Activated CD4-positive, alpha-beta T cell treated with anti-CD3 and anti-CD28 coated beads for 36 hours (primary cell): ENCODE results near the gene MAPK10. TPM values are rescaled to one million over a fixed set of nuclear protein-coding genes. Genes with fewer than 3 reads are reported as not detected.

Experiments
- ATAC-seq: fragments of 200-7000 bp; cut with Tn5 transposase; one replicate; pipeline ENCODE4 v1.10.0; 2021; ENCODE audit warnings: mild to moderate bottlenecking, moderate library complexity
- CTCF ChIA-PET: fragments of 350-600 bp; sonication (Branson Sonifier 250); formaldehyde crosslinking; loops from one replicate; lab custom pipeline; 2021; ENCODE audit warnings: antibody characterized with exemption; lab: Charles Lee
- POLR2A ChIA-PET: fragments of 350-600 bp; sonication (Branson Sonifier 250); formaldehyde crosslinking; loops from one replicate; lab custom pipeline; 2021; ENCODE audit warnings: antibody characterized with exemption, inconsistent platforms; lab: Charles Lee
- DNase-seq: peaks from one replicate; pipeline ENCODE4 v3.0.0-alpha.2; 2020
- H3K27ac Mint-ChIP-seq: one replicate; pipeline ENCODE4 v1.8.0; 2021; ENCODE audit warnings: mixed read lengths
- H3K27me3 Mint-ChIP-seq: one replicate; pipeline ENCODE4 v1.8.0; 2021; ENCODE audit warnings: mixed read lengths
- H3K36me3 Mint-ChIP-seq: one replicate; pipeline ENCODE4 v1.8.0; 2021; ENCODE audit warnings: low read depth, mixed read lengths
- H3K4me1 Mint-ChIP-seq: one replicate; pipeline ENCODE4 v1.8.0; 2021; ENCODE audit warnings: mixed read lengths
- H3K4me3 Mint-ChIP-seq: one replicate; pipeline ENCODE4 v1.8.0; 2021; ENCODE audit warnings: mild to moderate bottlenecking, moderate library complexity, mixed read lengths
- H3K9me3 Mint-ChIP-seq: one replicate; pipeline ENCODE4 v1.8.0; 2021; ENCODE audit warnings: low read depth, mixed read lengths
- intact Hi-C, 2 experiments: fragments of 100-400 bp; cut with DNase I in 1 of 2; cut with micrococcal nuclease in 1 of 2; formaldehyde crosslinking; loops; one replicate each; pipeline versions ENCODE4 v1.14.2 to v1.15.1; 2022 to 2024; cut with DNase I, micrococcal nuclease
- total RNA-seq, 2 experiments: library from RNA; stranded (reverse); gene quantifications; one replicate each; pipeline ENCODE4 v1.2.3, GENCODE V29; 2021

MAPK10 gene
- total RNA-seq, 2 experiments from 2014 or later: 0.19 TPM; not detected in 1

- intact Hi-C loops: no loop called here
- ATAC-seq (no peak), DNase-seq (no peak)
- Mint-ChIP-seq H3K9me3 (no peaks in the 10 kb centered on the region), H3K27ac (no peak overlapping the region), H3K27me3 (peaks cover 2% of the 10 kb centered on the region), H3K36me3 (no peaks in the 10 kb centered on the region), H3K4me1 (no peaks in the 10 kb centered on the region), H3K4me3 (no peak overlapping the region)
- ChIA-PET CTCF (no interaction called here), POLR2A (no interaction called here)
Measured at GRCh38 chr4:85964298-85964697, 395.6 kb downstream of the MAPK10 start.

- no peak overlapping the region for H3K4me3 Mint-ChIP-seq
- H3K9me3 Mint-ChIP-seq: no peaks in the 10 kb centered on the region
- H3K27me3 Mint-ChIP-seq: peaks cover 2% of the 10 kb centered on the region
- no peaks in the 10 kb centered on the region for H3K4me1 Mint-ChIP-seq
- no peak for ATAC-seq
- H3K27ac Mint-ChIP-seq: no peak overlapping the region
- no peak for DNase-seq
- POLR2A ChIA-PET: no interaction called here
- intact Hi-C loops: no loop called here
- CTCF ChIA-PET: no interaction called here
- no peaks in the 10 kb centered on the region for H3K36me3 Mint-ChIP-seq
Measured at GRCh38 chr4:85963231-85963630, 396.6 kb downstream of the MAPK10 start.

DNA sequence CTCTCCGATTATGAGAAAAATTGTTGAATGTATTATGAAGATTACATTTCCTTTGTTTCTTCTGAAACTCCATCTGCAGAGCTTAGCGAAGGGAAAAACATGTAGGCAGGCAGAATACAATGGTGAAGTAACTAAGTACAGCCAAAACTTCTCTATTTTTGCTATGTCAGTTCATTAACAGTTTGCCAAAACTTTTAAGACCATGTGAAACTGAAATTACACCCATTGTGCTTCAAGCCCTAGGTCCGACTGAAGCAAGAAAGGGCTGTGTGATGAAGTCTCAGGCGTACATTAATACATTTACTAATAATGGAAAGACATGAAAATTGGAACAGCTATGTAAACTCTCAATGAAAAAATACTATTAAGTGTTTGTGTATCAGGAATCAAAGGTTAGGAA, 398.0 kb downstream of the MAPK10 start:
- ChIA-PET CTCF (no interaction called here), POLR2A (no interaction called here)
- no peak overlapping the region for H3K27ac Mint-ChIP-seq
- peaks cover 2% of the 10 kb centered on the region for H3K27me3 Mint-ChIP-seq
- no peaks in the 10 kb centered on the region for H3K36me3 Mint-ChIP-seq
- no peak overlapping the region for H3K4me3 Mint-ChIP-seq
- ATAC-seq (no peak), DNase-seq (no peak)
- H3K9me3 Mint-ChIP-seq: no peaks in the 10 kb centered on the region
- no peaks in the 10 kb centered on the region for H3K4me1 Mint-ChIP-seq
- intact Hi-C loops: no loop called here

GRCh38 chr4:85956293-85956945, 403.4 kb downstream of the MAPK10 start:
- intact Hi-C loops: no loop called here
- ATAC-seq (no peak), DNase-seq (no peak)
- Mint-ChIP-seq H3K4me1 (no peaks in the 10 kb centered on the region), H3K27ac (no peak overlapping the region), H3K27me3 (no peaks in the 10 kb centered on the region), H3K4me3 (no peak overlapping the region), H3K9me3 (no peaks in the 10 kb centered on the region), H3K36me3 (no peaks in the 10 kb centered on the region)
- POLR2A ChIA-PET: no interaction called here
- CTCF ChIA-PET: interaction anchor here (0.7 kb wide), 1 partner anchor 9 kb away, joined by 3 read pairs; no protein-coding TSS in a partner anchor

- ChIA-PET CTCF (interaction anchor here (0.7 kb wide), 1 partner anchor 10 kb away, joined by 3 read pairs; no protein-coding TSS in a partner anchor), POLR2A (no interaction called here)
- ATAC-seq (no peak), DNase-seq (no peak)
- Mint-ChIP-seq H3K4me1 (no peaks in the 10 kb centered on the region), H3K27me3 (no peaks in the 10 kb centered on the region), H3K36me3 (no peaks in the 10 kb centered on the region), H3K9me3 (no peaks in the 10 kb centered on the region), H3K4me3 (no peak overlapping the region), H3K27ac (no peak overlapping the region)
- intact Hi-C loops: no loop called here
Measured at GRCh38 chr4:85955620-85956292, 404.1 kb downstream of the MAPK10 start.

DNA sequence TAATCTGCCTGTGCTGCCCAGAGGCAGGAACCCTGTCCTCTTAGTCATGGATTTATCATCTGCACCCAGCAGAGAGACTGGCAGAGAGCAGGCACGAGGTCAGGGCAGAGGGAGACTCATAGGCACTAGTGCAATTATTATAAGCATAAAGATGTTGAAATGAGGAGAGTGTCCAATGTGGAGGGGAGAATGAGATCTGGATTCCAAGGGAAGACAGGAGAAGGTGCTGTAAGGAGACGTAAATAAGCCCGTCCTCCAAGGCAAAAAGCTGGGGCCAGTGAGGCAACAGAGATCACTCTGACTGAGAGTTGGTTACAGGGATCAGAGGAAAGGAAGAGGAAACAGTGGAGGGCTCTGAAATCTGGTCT, 406.2 kb downstream of the MAPK10 start:
- no peak for DNase-seq
- Mint-ChIP-seq H3K9me3 (no peaks in the 10 kb centered on the region), H3K4me3 (no peak overlapping the region), H3K27ac (no peak overlapping the region), H3K36me3 (no peaks in the 10 kb centered on the region), H3K4me1 (no peaks in the 10 kb centered on the region), H3K27me3 (no peaks in the 10 kb centered on the region)
- intact Hi-C loops: no loop called here
- ATAC-seq: no peak
- POLR2A ChIA-PET: no interaction called here
- CTCF ChIA-PET: no interaction called here

DNA sequence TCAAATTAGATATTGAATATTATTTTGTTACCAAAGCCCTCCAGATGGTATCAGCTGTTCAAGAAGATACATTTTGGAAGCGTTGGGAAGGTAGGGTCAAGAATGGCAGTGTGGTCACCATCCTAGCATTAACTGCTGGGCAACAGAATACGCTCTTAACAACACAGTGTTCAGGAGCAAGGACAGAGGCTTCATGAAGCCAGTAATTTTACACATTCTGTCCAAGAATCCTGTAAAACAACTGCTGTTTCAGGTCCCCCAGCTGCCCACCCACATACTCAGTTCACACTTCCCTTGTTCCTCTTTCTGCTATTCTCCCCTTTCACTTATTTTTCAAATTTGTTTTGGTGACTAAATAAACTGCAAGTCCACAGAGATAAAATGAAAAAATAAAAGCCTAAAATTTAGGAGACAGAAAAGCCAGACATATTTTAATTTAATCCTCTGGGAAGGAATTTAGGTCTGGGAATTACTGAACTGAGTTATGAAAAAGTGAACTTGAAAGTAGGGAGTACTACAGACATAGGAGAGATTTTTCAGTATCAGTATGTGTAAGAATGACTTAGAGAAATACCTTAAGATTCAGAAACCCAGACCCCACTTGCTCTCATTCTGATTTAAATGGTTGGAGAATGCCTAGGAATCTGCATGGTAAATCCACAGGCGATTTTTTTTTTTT, 406.7 kb downstream of the MAPK10 start:
- Mint-ChIP-seq H3K36me3 (no peaks in the 10 kb centered on the region), H3K27ac (no peak overlapping the region), H3K9me3 (no peaks in the 10 kb centered on the region), H3K4me3 (no peak overlapping the region), H3K27me3 (no peaks in the 10 kb centered on the region), H3K4me1 (no peaks in the 10 kb centered on the region)
- intact Hi-C loops: no loop called here
- ChIA-PET POLR2A (no interaction called here), CTCF (no interaction called here)
- ATAC-seq (no peak), DNase-seq (no peak)

DNA sequence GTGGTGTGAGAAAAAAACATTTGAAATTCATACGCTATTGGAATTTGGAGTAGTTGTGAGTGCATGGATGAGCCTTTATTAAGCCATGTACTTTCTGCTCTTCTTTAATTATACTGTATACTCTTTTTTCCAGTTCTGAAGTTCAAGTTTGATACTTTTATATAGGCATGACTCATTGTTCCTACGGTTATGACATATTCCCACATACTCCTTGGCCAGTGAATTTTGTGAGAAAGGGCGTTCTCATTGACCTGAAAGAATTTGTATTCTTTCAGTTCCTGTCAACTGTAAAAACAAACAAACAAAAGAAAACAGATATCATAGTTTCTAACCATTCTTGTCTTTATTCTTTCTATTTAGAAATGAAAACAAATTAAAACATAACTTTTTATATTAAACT, 407.3 kb downstream of the MAPK10 start:
- Mint-ChIP-seq H3K4me1 (no peaks in the 10 kb centered on the region), H3K27me3 (no peaks in the 10 kb centered on the region), H3K27ac (no peak overlapping the region), H3K36me3 (no peaks in the 10 kb centered on the region), H3K9me3 (no peaks in the 10 kb centered on the region), H3K4me3 (no peak overlapping the region)
- no peak for ATAC-seq
- POLR2A ChIA-PET: no interaction called here
- no peak for DNase-seq
- intact Hi-C loops: no loop called here
- CTCF ChIA-PET: no interaction called here

- ChIA-PET POLR2A (no interaction called here), CTCF (no interaction called here)
- no peak for ATAC-seq
- Mint-ChIP-seq H3K4me3 (no peak overlapping the region), H3K27ac (no peak overlapping the region), H3K27me3 (no peaks in the 10 kb centered on the region), H3K4me1 (no peaks in the 10 kb centered on the region), H3K36me3 (no peaks in the 10 kb centered on the region), H3K9me3 (no peaks in the 10 kb centered on the region)
- no peak for DNase-seq
- intact Hi-C loops: no loop called here
Measured at GRCh38 chr4:85951099-85951498, 408.8 kb downstream of the MAPK10 start.

DNA sequence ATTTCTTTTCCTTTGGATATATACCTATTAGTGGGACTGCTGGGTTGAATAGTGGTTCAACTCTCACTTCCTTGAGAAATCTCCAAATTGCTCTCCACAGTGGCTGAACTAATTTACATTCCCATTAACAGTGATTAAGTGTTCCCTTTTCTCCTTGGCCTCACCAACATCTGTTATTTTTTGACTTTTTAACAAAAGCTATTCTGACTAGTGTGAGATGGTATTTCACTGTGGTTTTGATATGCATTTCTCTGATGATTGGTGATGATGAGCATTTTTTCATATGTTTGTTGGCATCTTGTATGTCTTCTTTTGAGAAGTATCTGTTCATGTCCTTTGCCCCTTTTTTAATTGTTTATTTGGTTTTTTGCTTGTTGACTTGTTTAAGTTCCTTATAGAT, 413.0 kb downstream of the MAPK10 start:
- no peak for DNase-seq
- H3K9me3 Mint-ChIP-seq: no peaks in the 10 kb centered on the region
- H3K27me3 Mint-ChIP-seq: no peaks in the 10 kb centered on the region
- H3K36me3 Mint-ChIP-seq: no peaks in the 10 kb centered on the region
- H3K4me1 Mint-ChIP-seq: no peaks in the 10 kb centered on the region
- ChIA-PET CTCF (no interaction called here), POLR2A (no interaction called here)
- intact Hi-C loops: no loop called here
- no peak overlapping the region for H3K4me3 Mint-ChIP-seq
- no peak overlapping the region for H3K27ac Mint-ChIP-seq
- ATAC-seq: no peak

DNA sequence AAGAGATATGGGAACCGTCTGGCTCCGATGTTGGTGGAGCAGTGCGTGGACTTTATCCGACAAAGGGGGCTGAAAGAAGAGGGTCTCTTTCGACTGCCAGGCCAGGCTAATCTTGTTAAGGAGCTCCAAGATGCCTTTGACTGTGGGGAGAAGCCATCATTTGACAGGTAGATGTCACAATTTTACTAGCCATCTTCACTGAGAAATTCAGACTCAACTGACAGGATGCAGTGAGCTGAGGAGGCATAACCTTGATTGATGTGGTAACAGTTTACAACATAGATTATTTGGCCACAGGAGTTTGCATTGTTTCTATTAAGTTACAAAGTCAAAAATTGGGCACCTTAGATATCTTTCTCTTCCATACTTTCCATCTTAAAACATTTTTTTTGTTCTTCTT, 417.7 kb downstream of the MAPK10 start:
- Mint-ChIP-seq H3K36me3 (no peaks in the 10 kb centered on the region), H3K9me3 (no peaks in the 10 kb centered on the region), H3K27ac (no peak overlapping the region), H3K27me3 (no peaks in the 10 kb centered on the region), H3K4me3 (no peak overlapping the region), H3K4me1 (no peaks in the 10 kb centered on the region)
- ChIA-PET POLR2A (no interaction called here), CTCF (no interaction called here)
- intact Hi-C loops: no loop called here
- no peak for ATAC-seq
- no peak for DNase-seq

DNA sequence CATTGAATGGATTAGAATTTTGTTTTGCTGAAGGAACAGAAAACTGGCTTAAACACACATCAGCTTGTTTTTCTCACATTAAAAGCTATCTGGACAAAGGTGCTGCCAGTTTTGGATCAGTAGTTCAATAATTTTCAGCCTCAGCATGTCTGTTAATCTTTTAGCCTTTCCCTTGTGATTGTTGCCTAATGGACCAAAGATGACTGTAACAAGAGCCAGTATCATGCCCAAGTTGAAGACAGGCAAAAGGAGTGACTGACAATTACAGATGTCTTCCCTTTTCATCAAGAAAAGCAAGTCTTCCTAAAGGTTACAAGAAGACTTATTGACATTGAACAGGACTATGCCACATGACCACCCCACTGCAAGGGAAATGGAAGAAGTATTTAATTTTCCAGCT, 419.7 kb downstream of the MAPK10 start:
- Mint-ChIP-seq H3K4me3 (no peak overlapping the region), H3K9me3 (no peaks in the 10 kb centered on the region), H3K27me3 (peaks cover 3% of the 10 kb centered on the region), H3K36me3 (no peaks in the 10 kb centered on the region), H3K4me1 (no peaks in the 10 kb centered on the region), H3K27ac (no peak overlapping the region)
- ATAC-seq: no peak
- ChIA-PET CTCF (no interaction called here), POLR2A (no interaction called here)
- no peak for DNase-seq
- intact Hi-C loops: no loop called here
